GM21367 (cell line): ENCODE measurements around the gene TMEM52.
"Not testable (repeated sequence)": the region's sequence is repeated elsewhere in the genome, so short reads cannot be mapped to it uniquely, and the experiment has no call there.

Experiments
- ATAC-seq: cut with Tn5 transposase; IDR thresholded peaks from one replicate; pipeline ENCODE4 v1.9.1; 2021; ENCODE audit not compliant: unreplicated experiment

The TMEM52 gene

GRCh38 chr1:1947493-1947892, 28.4 kb upstream of the TMEM52 start:
- ATAC-seq, result no peak

- no peak for ATAC-seq
Measured at GRCh38 chr1:1946540-1946939, 27.5 kb upstream of the TMEM52 start.

GRCh38 chr1:1945782-1946393, 26.8 kb upstream of the TMEM52 start:
- no peak for ATAC-seq

GRCh38 chr1:1943834-1944570, 24.9 kb upstream of the TMEM52 start:
- no peak for ATAC-seq

GRCh38 chr1:1942753-1943656, 23.9 kb upstream of the TMEM52 start:
- ATAC-seq, result no peak

- ATAC-seq, result no peak
Measured at GRCh38 chr1:1941868-1942752, 23.0 kb upstream of the TMEM52 start.

GRCh38 chr1:1941211-1941841, 22.2 kb upstream of the TMEM52 start:
- no peak for ATAC-seq

- no peak for ATAC-seq
Measured at GRCh38 chr1:1940123-1940425, 21.0 kb upstream of the TMEM52 start.

- ATAC-seq, result no peak
Measured at GRCh38 chr1:1939296-1940122, 20.4 kb upstream of the TMEM52 start.

- ATAC-seq, result no peak
Measured at GRCh38 chr1:1938613-1939295, 19.7 kb upstream of the TMEM52 start.

GRCh38 chr1:1938276-1938573, 19.1 kb upstream of the TMEM52 start:
- ATAC-seq, result no peak

- ATAC-seq, result no peak
Measured at GRCh38 chr1:1937549-1938275, 18.6 kb upstream of the TMEM52 start.

- no peak for ATAC-seq
Measured at GRCh38 chr1:1937061-1937460, 18.0 kb upstream of the TMEM52 start.

GRCh38 chr1:1934848-1935247, 15.8 kb upstream of the TMEM52 start:
- not testable (repeated sequence) for ATAC-seq

GRCh38 chr1:1929639-1930545, 10.8 kb upstream of the TMEM52 start:
- no peak for ATAC-seq

- no peak for ATAC-seq
Measured at GRCh38 chr1:1929102-1929638, 10.1 kb upstream of the TMEM52 start.
